ENCODE results near the gene LSR. TPM values are rescaled to one million over a fixed set of nuclear protein-coding genes. Genes with fewer than 3 reads are reported as not detected.
"Not testable (repeated sequence)": the region's sequence is repeated elsewhere in the genome, so short reads cannot be mapped to it uniquely, and the experiment has no call there.

LSR gene
- total RNA-seq, 1 donor: 14.3 TPM

GRCh38 chr19:35279985-35280821 is 31.4 kb downstream of the LSR start:
- no peak for DNase-seq (ENCODE audit: low read depth in 2 of 3, low spot score in 2 of 3)

DNA sequence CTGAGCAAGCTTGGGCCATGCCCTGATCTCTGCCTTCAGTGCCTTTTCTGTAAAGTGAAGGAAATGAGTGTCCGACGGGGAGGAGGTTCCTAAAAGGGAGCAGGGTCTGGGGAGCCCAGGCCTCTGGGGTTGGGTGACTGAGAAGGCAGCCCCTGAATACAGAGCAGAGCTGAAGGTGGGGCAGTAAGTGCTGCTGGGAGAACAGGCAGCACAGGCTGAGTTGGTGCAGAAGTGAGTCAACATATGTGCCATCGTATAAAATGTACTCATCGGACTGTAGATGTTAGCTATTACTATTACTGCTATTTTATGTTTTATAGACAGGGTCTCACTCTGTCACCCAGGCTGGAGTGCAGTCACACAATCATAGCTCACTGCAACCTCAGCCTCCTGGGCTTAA is 32.5 kb downstream of the LSR start:
- DNase-seq (ENCODE audit: low read depth in 2 of 3, low spot score in 2 of 3): no peak

GRCh38 chr19:35284153-35285094 is 35.6 kb downstream of the LSR start:
- DNase-seq (ENCODE audit: low read depth in 2 of 3, low spot score in 2 of 3): no peak

GRCh38 chr19:35285095-35285449 is 36.3 kb downstream of the LSR start:
- DNase-seq (ENCODE audit: low read depth in 2 of 3, low spot score in 2 of 3): no peak

DNA sequence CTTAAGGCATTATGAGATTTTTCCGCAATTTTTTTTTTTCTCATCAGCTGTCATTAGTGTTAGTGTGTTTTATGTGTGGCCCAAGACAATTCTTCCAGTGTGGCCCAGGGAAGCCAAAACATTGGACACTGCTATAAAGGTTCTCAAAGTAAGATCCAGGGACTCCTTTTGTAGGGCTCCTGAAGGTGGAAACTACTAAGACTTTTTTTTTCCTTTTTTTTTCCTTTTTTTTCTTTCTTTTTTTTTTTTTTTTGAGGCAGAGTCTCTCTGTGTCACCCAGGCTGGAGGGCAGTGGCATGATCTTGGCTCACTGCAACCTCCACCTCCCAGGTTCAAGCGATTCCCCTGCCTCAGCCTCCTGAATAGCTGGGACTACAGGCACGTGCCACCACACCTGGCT is 36.7 kb downstream of the LSR start:
- not testable (repeated sequence) for DNase-seq (ENCODE audit: low read depth in 2 of 3, low spot score in 2 of 3)

DNA sequence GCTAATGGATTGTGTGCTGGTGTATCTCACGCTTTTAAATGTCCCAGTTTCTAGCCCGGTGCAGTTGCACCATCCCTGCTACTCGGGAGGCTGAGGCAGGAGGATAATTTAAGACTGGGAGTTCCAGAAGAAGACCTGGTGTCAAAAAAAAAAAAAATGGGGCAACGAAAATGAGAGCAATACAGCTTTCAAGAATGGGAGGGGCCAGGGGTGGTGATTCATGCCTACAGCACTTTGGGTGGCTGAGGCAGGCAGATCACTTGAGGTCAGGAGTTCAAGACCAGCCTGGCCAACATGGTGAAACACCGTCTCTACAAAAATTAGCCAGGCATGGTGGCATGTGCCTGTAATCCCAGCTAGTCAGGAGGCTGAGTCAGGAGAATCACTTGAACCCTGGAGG is 37.3 kb downstream of the LSR start:
- DNase-seq (ENCODE audit: low read depth in 2 of 3, low spot score in 2 of 3): not testable (repeated sequence)

- DNase-seq (ENCODE audit: low read depth in 2 of 3, low spot score in 2 of 3): no peak
Observed at GRCh38 chr19:35287713-35288112, 38.9 kb downstream of the LSR start.

- no peak for DNase-seq (ENCODE audit: low read depth in 2 of 3, low spot score in 2 of 3)
Observed at GRCh38 chr19:35288331-35288730, 39.5 kb downstream of the LSR start.

GRCh38 chr19:35288906-35289305 is 40.1 kb downstream of the LSR start:
- DNase-seq (ENCODE audit: low read depth in 2 of 3, low spot score in 2 of 3): no peak

GRCh38 chr19:35290381-35291127 is 41.8 kb downstream of the LSR start:
- no peak for DNase-seq (ENCODE audit: low read depth in 2 of 3, low spot score in 2 of 3)

DNA sequence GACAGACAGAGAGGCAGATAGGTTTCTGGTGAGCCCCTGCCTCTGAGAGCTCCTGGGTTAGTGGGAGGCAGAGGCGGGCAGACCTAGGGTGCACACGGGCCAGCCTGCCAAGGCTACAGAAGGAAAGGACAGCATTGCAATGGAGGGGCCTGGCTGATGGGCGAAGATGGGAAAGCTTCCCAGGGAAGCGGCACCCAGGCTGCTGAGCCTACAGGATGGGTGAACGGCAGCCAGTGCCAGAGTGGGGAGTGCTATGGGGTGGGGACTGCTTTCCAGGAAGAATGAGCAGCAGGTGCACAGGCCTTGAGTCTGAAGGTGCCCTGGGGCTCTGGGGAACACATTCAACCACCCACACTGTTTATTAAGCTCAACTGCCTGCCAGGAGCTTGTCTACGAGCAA is 42.5 kb downstream of the LSR start:
- DNase-seq (ENCODE audit: low read depth in 2 of 3, low spot score in 2 of 3): no peak

- no peak for DNase-seq (ENCODE audit: low read depth in 2 of 3, low spot score in 2 of 3)
Observed at GRCh38 chr19:35291916-35292315, 43.1 kb downstream of the LSR start, which contains the start of gene MAG. Gene MAG (plus strand): TSS chr19:35292161. CDS start chr19:35295409, 3,248 bp downstream.

GRCh38 chr19:35292421-35293362 is 43.9 kb downstream of the LSR start:
- DNase-seq (ENCODE audit: low read depth in 2 of 3, low spot score in 2 of 3): no peak

GRCh38 chr19:35293363-35293739 is 44.5 kb downstream of the LSR start:
- no peak for DNase-seq (ENCODE audit: low read depth in 2 of 3, low spot score in 2 of 3)

- no peak for DNase-seq (ENCODE audit: low read depth in 2 of 3, low spot score in 2 of 3)
Observed at GRCh38 chr19:35293808-35294207, 45.0 kb downstream of the LSR start.

DNA sequence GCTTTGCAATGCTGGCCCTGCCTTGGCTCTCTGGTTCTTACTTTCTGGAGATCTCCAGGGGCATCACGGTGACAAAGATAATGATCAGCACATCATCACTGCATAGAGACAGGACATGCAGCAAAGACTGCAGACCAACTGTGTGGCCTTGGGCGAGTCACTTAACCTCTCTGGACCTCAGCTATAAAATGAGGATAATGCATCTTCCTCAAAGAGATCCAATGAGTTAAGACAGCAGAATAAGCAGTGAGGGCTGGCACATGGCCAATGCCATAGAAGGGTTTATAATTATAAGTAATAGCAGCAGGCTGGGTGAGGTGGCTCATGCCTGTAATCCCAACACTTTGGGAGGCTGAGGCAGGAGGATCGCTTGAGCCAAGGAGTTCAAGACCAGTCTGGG is 45.5 kb downstream of the LSR start:
- no peak for DNase-seq (ENCODE audit: low read depth in 2 of 3, low spot score in 2 of 3)

GRCh38 chr19:35294859-35295791 is 46.3 kb downstream of the LSR start:
- peak in 1 of 3 donors; percentile 29 for DNase-seq (ENCODE audit: low read depth in 2 of 3, low spot score in 2 of 3)

DNA sequence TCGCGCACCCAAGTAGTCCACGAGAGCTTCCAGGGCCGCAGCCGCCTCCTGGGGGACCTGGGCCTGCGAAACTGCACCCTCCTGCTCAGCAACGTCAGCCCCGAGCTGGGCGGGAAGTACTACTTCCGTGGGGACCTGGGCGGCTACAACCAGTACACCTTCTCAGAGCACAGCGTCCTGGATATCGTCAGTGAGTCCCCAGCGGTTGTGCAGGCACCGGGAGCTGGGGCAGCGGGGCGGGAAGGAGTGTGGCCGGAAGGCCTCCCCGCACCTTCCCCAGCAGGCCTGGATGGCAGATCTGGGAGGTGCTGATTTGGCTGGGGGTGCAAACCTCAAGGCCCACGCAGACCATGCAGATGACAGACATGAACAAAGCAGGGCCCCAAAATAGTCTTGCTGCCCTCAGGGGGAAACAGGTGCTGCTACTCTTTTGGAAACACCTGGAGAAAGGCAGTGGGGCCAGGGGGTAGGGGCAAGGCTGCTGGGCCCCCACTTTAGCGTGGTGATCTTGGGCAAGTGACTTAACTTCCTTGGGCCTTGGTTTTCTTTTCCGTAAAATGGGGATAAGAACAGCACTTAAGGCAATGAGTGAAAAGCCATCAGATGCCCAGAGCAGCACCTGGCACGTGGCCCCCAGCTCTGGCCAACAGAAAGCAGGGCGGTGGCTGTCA is 47.1 kb downstream of the LSR start:
- peak in 2 of 3 donors; percentile 91 to 97 for DNase-seq (ENCODE audit: low read depth in 2 of 3, low spot score in 2 of 3)
